ENCODE measurements around the gene STAT6.

Gene STAT6

GRCh38 chr12:57046086-57046791, 64.9 kb downstream of the STAT6 start:
- TF ChIP-seq CTCF (IDR thresholded peaks at IDR 0.05): no peak
- no peak overlapping the region for H3K9ac ChIP-seq
- no peak overlapping the region for H3K27ac ChIP-seq
- no peaks in the 10 kb centered on the region for H3K27me3 ChIP-seq (ENCODE audit: control insufficient read depth, insufficient read depth, low read length)
- H3K4me3 ChIP-seq (ENCODE audit: low read depth, low read length): no peak overlapping the region
- no peak overlapping the region for H3K4me2 ChIP-seq (ENCODE audit: low read length)
- no peaks in the 10 kb centered on the region for H3K4me1 ChIP-seq
- H3K79me2 ChIP-seq: no peaks in the 10 kb centered on the region
- H3K9me3 ChIP-seq (ENCODE audit: control insufficient read depth, low read length): no peaks in the 10 kb centered on the region
- no peaks in the 10 kb centered on the region for H3K36me3 ChIP-seq (ENCODE audit: control insufficient read depth, insufficient read depth, low read length)
- no peak overlapping the region for H2AFZ ChIP-seq
